H1 (cell line): Measurements from ENCODE around the gene GDF2. TPM values are rescaled to one million over a fixed set of nuclear protein-coding genes. Genes with fewer than 3 reads are reported as not detected.

ENCODE experiments used
- CTCF ChIA-PET: fragments of 300-600 bp; sonication (Branson Sonifier 250); formaldehyde crosslinking; loops from one replicate; lab custom pipeline; 2021; ENCODE audit not compliant: partially characterized antibody; lab: Charles Lee
- POLR2A ChIA-PET: fragments of 300-600 bp; sonication (Branson Sonifier 250); formaldehyde crosslinking; loops from one replicate; lab custom pipeline; 2021; ENCODE audit warnings: inconsistent platforms; ENCODE audit not compliant: partially characterized antibody; lab: Charles Lee
- DNase-seq, 2 experiments: peaks; one replicate each; pipeline versions ENCODE4 v3.0.0 to v3.0.0-alpha.2; 2010 to 2022; ENCODE audit warnings: low spot score in 2 of 2, low read depth in 1 of 2, mixed read lengths in 1 of 2
- FAIRE-seq: peaks from 2 replicates; lab custom pipeline; 2011; peaks lifted over from hg19 to GRCh38; lab: Jason Lieb, UNC
- H2AFZ ChIP-seq: 2 replicates; pipeline ENCODE4 v1.8.1; 2012; ENCODE audit warnings: low read length, inconsistent platforms
- H2AK5ac ChIP-seq: 2 replicates; pipeline ENCODE4 v1.6.1; 2013; ENCODE audit warnings: low read depth, low read length
- H2BK120ac ChIP-seq: replicated peaks from 2 replicates; pipeline ENCODE3; 2013; ENCODE audit warnings: low read depth, low read length, inconsistent platforms
- H2BK12ac ChIP-seq: 2 replicates; pipeline ENCODE4 v1.6.1; 2013; ENCODE audit warnings: low read depth, low read length
- H2BK15ac ChIP-seq: 2 replicates; pipeline ENCODE4 v1.6.1; 2013; ENCODE audit warnings: low read length
- H2BK20ac ChIP-seq: 2 replicates; pipeline ENCODE4 v1.6.1; 2013; ENCODE audit warnings: low read length
- H2BK5ac ChIP-seq: 2 replicates; pipeline ENCODE4 v1.6.1; 2013; ENCODE audit warnings: low read depth, low read length
- H3K14ac ChIP-seq: 2 replicates; pipeline ENCODE4 v1.6.1; 2013; ENCODE audit warnings: inconsistent platforms; ENCODE audit not compliant: insufficient read length
- H3K18ac ChIP-seq: 2 replicates; pipeline ENCODE4 v1.6.1; 2013; ENCODE audit warnings: low read length; ENCODE audit errors: extremely low read depth
- H3K23ac ChIP-seq: 2 replicates; pipeline ENCODE4 v1.6.1; 2013; ENCODE audit warnings: inconsistent platforms; ENCODE audit not compliant: insufficient read length
- H3K23me2 ChIP-seq: 2 replicates; pipeline ENCODE4 v1.6.1; 2013; ENCODE audit warnings: low read depth, low read length
- H3K27ac ChIP-seq: 2 replicates; pipeline ENCODE4 v1.6.1; 2011; ENCODE audit warnings: low read depth, low read length, inconsistent platforms
- H3K27me3 ChIP-seq, 4 experiments: replicated peaks in 1 of 4; 1 replicate in 1 of 4; 2 replicates in 3 of 4; pipeline versions ENCODE4 v1.6.1 to v1.8.1; 2011 to 2013; ENCODE audit warnings: low read length in 3 of 4, mild to moderate bottlenecking in 3 of 4, inconsistent platforms in 2 of 4, mixed read lengths in 2 of 4, moderate library complexity in 1 of 4; ENCODE audit not compliant: control insufficient read depth in 3 of 4, insufficient read depth in 3 of 4; ENCODE audit errors: extremely low read depth in 1 of 4
- H3K36me3 ChIP-seq, 4 experiments: 2 replicates each; pipeline versions ENCODE4 v1.6.1 to v1.8.1; 2011 to 2013; ENCODE audit warnings: mild to moderate bottlenecking in 4 of 4, low read length in 3 of 4, moderate library complexity in 2 of 4, control low read depth in 1 of 4, inconsistent platforms in 1 of 4; ENCODE audit not compliant: insufficient read depth in 4 of 4, control insufficient read depth in 2 of 4
- H3K4ac ChIP-seq: replicated peaks from 2 replicates; pipeline ENCODE3; 2013; ENCODE audit warnings: low read length, low read depth, mixed read lengths, inconsistent platforms; ENCODE audit not compliant: insufficient read length
- H3K4me1 ChIP-seq, 4 experiments: replicated peaks in 1 of 4; 1 replicate in 1 of 4; 2 replicates in 3 of 4; pipeline versions ENCODE4 v1.6.1 to v1.8.1; 2011 to 2013; ENCODE audit warnings: low read length in 3 of 4, inconsistent platforms in 2 of 4, mixed read lengths in 1 of 4; ENCODE audit not compliant: insufficient read depth in 4 of 4, control insufficient read depth in 3 of 4
- H3K4me2 ChIP-seq, 2 experiments: 2 replicates each; pipeline versions ENCODE4 v1.6.1 to v1.8.1; 2011 to 2013; ENCODE audit warnings: low read depth in 2 of 2, low read length in 2 of 2, control low read depth in 1 of 2, inconsistent platforms in 1 of 2, mild to moderate bottlenecking in 1 of 2; ENCODE audit not compliant: insufficient read depth in 1 of 2
- H3K4me3 ChIP-seq, 4 experiments: fragments of 200-600, 300-600 bp in 1 of 4; sonication (generic), shearing (Covaris generic), sonication (Bioruptor Twin) in 1 of 4; 2 replicates each; pipeline versions ENCODE4 v1.5.1 to v1.8.1; 2011 to 2016; ENCODE audit warnings: low read length in 4 of 4, low read depth in 3 of 4, control low read depth in 2 of 4, inconsistent platforms in 2 of 4, mild to moderate bottlenecking in 2 of 4, mixed read lengths in 1 of 4, moderate library complexity in 1 of 4; ENCODE audit not compliant: insufficient read depth in 2 of 4; ENCODE audit errors: extremely low read depth in 1 of 4
- H3K56ac ChIP-seq: replicated peaks from 2 replicates; pipeline ENCODE3; 2013; ENCODE audit warnings: low read depth, mild to moderate bottlenecking, mixed read lengths, low read length, inconsistent platforms; ENCODE audit not compliant: insufficient read length
- H3K79me1 ChIP-seq: 2 replicates; pipeline ENCODE4 v1.6.1; 2013; ENCODE audit warnings: low read depth, low read length, control low read depth
- H3K79me2 ChIP-seq, 2 experiments: 2 replicates each; pipeline versions ENCODE4 v1.6.1 to v1.8.1; 2012 to 2013; ENCODE audit warnings: low read length in 2 of 2, mild to moderate bottlenecking in 2 of 2, inconsistent platforms in 1 of 2; ENCODE audit not compliant: insufficient read depth in 2 of 2, control insufficient read depth in 1 of 2
- H3K9ac ChIP-seq, 4 experiments: replicated peaks in 1 of 4; 1 replicate in 1 of 4; 2 replicates in 3 of 4; pipeline versions ENCODE4 v1.6.1 to v1.8.1; 2011 to 2013; ENCODE audit warnings: low read depth in 3 of 4, low read length in 3 of 4, control low read depth in 2 of 4, mild to moderate bottlenecking in 2 of 4, moderate library complexity in 2 of 4, inconsistent platforms in 1 of 4; ENCODE audit errors: extremely low read depth in 1 of 4
- H3K9me3 ChIP-seq, 2 experiments: 2 replicates each; pipeline versions ENCODE4 v1.6.1 to v1.8.1; 2012 to 2013; ENCODE audit warnings: mild to moderate bottlenecking in 2 of 2, moderate library complexity in 2 of 2, control low read depth in 1 of 2, inconsistent platforms in 1 of 2, low read depth in 1 of 2, low read length in 1 of 2, mixed read lengths in 1 of 2; ENCODE audit not compliant: insufficient read depth in 2 of 2
- H4K20me1 ChIP-seq, 2 experiments: replicated peaks in 1 of 2; 2 replicates each; pipeline versions ENCODE3 to v1.8.1; 2011 to 2013; ENCODE audit warnings: inconsistent platforms in 2 of 2, low read length in 2 of 2, mild to moderate bottlenecking in 1 of 2; ENCODE audit not compliant: insufficient read depth in 2 of 2, control insufficient read depth in 1 of 2
- H4K5ac ChIP-seq: 2 replicates; pipeline ENCODE4 v1.6.1; 2013; ENCODE audit warnings: low read length, low read depth, mixed read lengths, inconsistent platforms; ENCODE audit not compliant: insufficient read length
- H4K8ac ChIP-seq: 2 replicates; pipeline ENCODE4 v1.8.0; 2013; ENCODE audit warnings: mild to moderate bottlenecking, moderate library complexity, low read length, inconsistent platforms; ENCODE audit not compliant: insufficient read depth; ENCODE audit errors: extremely low read depth
- H4K91ac ChIP-seq: replicated peaks from 2 replicates; pipeline ENCODE3; 2013; ENCODE audit warnings: low read length, mixed read lengths, inconsistent platforms; ENCODE audit not compliant: insufficient read length
- BACH1 ChIP-seq: IDR thresholded peaks from 2 replicates; pipeline ENCODE4 v1.6.1; 2012; ENCODE audit warnings: low read length, improper control_type of control experiment
- BCL11A ChIP-seq, 2 experiments: IDR thresholded peaks; one replicate each; pipeline ENCODE4 v1.6.1; 2011; ENCODE audit warnings: low read depth in 2 of 2, low read length in 2 of 2, mild to moderate bottlenecking in 2 of 2
- BRCA1 ChIP-seq: IDR thresholded peaks from 2 replicates; pipeline ENCODE4 v1.6.1; 2012; ENCODE audit warnings: low read depth, low read length, improper control_type of control experiment
- CBX5 ChIP-seq: fragments of 300-800, 300-1000 bp; sonication (generic); IDR thresholded peaks from 2 replicates; pipeline ENCODE4 v1.7.1; 2016; ENCODE audit warnings: antibody characterized with exemption, low read length, low read depth
- CBX8 ChIP-seq: fragments of 300-800, 300-1000 bp; sonication (generic); IDR thresholded peaks from 2 replicates; pipeline ENCODE4 v1.7.1; 2016; ENCODE audit warnings: low read depth, low read length, borderline replicate concordance
- CHD2 ChIP-seq: IDR thresholded peaks from 2 replicates; pipeline ENCODE4 v1.6.1; 2012; ENCODE audit warnings: low read length, improper control_type of control experiment
- GABPA ChIP-seq: IDR thresholded peaks from 2 replicates; pipeline ENCODE4 v1.6.1; 2011; ENCODE audit warnings: mild to moderate bottlenecking, low read length, moderate library complexity, borderline replicate concordance; ENCODE audit not compliant: insufficient read depth
- HDAC6 ChIP-seq: IDR thresholded peaks from one replicate; pipeline ENCODE4 v1.7.1; 2012; ENCODE audit warnings: low read depth, mild to moderate bottlenecking, inconsistent platforms, low read length, moderate library complexity
- JUND ChIP-seq: IDR thresholded peaks from 2 replicates; pipeline ENCODE4 v1.6.1; 2011; ENCODE audit warnings: mild to moderate bottlenecking, improper control_type of control experiment, low read length
- POLR2AphosphoS5 ChIP-seq: IDR thresholded peaks from 2 replicates; pipeline ENCODE4 v1.6.1; 2011; ENCODE audit warnings: low read depth, low read length
- RFX5 ChIP-seq: IDR thresholded peaks from 2 replicates; pipeline ENCODE4 v1.6.1; 2011; ENCODE audit warnings: low read depth, low read length, improper control_type of control experiment, borderline replicate concordance
- SAP30 ChIP-seq: fragments of 300-600 bp; sonication (generic); IDR thresholded peaks from 2 replicates; pipeline ENCODE4 v1.7.1; 2012; ENCODE audit warnings: low read length, moderate library complexity, mild to moderate bottlenecking, inconsistent platforms; ENCODE audit not compliant: insufficient read depth, insufficient replicate concordance
- TCF12 ChIP-seq: IDR thresholded peaks from 2 replicates; pipeline ENCODE4 v1.6.1; 2011; ENCODE audit warnings: low read depth, mild to moderate bottlenecking, low read length
- YY1 ChIP-seq: IDR thresholded peaks from 2 replicates; pipeline ENCODE4 v1.6.1; 2011; ENCODE audit warnings: low read depth, mild to moderate bottlenecking, low read length
- WGBS, 2 experiments: shearing (Covaris generic) in 1 of 2; methylation state at CpG; one replicate each; pipeline versions ENCODE4 v1.1.6 to v1.1.7; 2013 to 2015; ENCODE audit warnings: low lambda C conversion rate in 2 of 2, mixed read lengths in 2 of 2, inconsistent platforms in 1 of 2, low coverage in 1 of 2, missing lambda C conversion rate in 1 of 2; ENCODE audit not compliant: insufficient replicate concordance in 2 of 2, insufficient coverage in 1 of 2, insufficient read length in 1 of 2; ENCODE audit errors: extremely low coverage in 1 of 2, missing lambda C conversion rate in 1 of 2; 5-methylcytosine and 5-hydroxymethylcytosine counted together
- polyA plus RNA-seq, 7 experiments: library from polyadenylated mRNA; depleted of rRNA in 3 of 7; stranded (reverse) in 5 of 7; unstranded in 2 of 7; fragments of >200 nt in 5 of 7; fragments of 200-250 nt in 2 of 7; gene quantifications; 1 replicate in 5 of 7; 2 replicates in 1 of 7; 4 replicates in 1 of 7; pipeline versions ENCODE4 v1.2.1 to v1.2.3, GENCODE V29; 2011 to 2013; ENCODE audit warnings: missing spikeins in 2 of 7, mixed read lengths in 2 of 7
- total RNA-seq: library from RNA; stranded (reverse); fragmentation: NEBNext Ultra II Directional; extraction: Animal tissue kit (Norgen Biotek cat#: 25700); gene quantifications from 2 replicates; pipeline ENCODE4 v1.2.1, GENCODE V29; 2021
- TF ChIP-seq, protein P1 (sequence below): IDR thresholded peaks from 2 replicates; pipeline ENCODE4 v1.6.1; 2011; ENCODE audit warnings: low read depth, mild to moderate bottlenecking, low read length; ENCODE audit not compliant: insufficient read depth

Gene GDF2
- total and polyA plus RNA-seq, 2 of the 8 experiments (the other 6 are each of a cell fraction or from before 2014, with no cell fraction given) = not detected

DNA sequence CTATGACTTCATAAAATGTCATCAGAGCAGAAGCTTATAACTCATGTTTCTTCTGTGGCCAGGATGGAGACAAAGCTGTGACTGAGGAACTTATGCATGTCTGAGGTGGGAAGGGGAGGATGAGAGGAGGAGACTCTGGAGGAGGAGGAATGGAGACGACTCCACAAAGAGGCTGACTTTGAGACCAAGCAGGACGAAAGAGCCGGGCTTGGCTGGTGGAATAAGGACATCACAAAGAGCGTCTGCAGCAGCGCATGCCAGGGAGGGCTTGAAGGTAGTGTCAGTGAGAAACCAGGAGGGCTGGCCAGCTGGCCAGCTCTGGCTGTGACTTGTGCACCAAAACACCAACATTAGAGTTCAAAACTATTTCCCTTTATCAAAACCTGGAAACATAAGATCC lies 6.1 kb upstream of the GDF2 start:
- no peaks in the 10 kb centered on the region for H3K36me3 ChIP-seq
- no peak overlapping the region for H2BK12ac ChIP-seq
- H3K14ac ChIP-seq = no peak overlapping the region
- no peak overlapping the region for H2BK15ac ChIP-seq
- H2AFZ ChIP-seq = no peak overlapping the region
- H3K18ac ChIP-seq = no peak overlapping the region
- no peaks in the 10 kb centered on the region for H3K4me1 ChIP-seq
- no peak overlapping the region for H4K8ac ChIP-seq
- H3K79me1 ChIP-seq = no peaks in the 10 kb centered on the region
- no peak overlapping the region for H2BK5ac ChIP-seq
- no peaks in the 10 kb centered on the region for H3K79me2 ChIP-seq
- H3K4me2 ChIP-seq = no peak overlapping the region
- no peaks in the 10 kb centered on the region for H4K20me1 ChIP-seq
- DNase-seq (no peak), FAIRE-seq (no peak)
- H2AK5ac ChIP-seq = no peak overlapping the region
- no peak overlapping the region for H2BK120ac ChIP-seq
- no peak overlapping the region for H3K23ac ChIP-seq
- H3K27ac ChIP-seq = no peak overlapping the region
- no peak overlapping the region for H3K4ac ChIP-seq
- H3K56ac ChIP-seq = no peak overlapping the region
- no peak overlapping the region for H3K9ac ChIP-seq
- H3K4me3 ChIP-seq = no peak overlapping the region
- CTCF ChIA-PET = interaction anchor here (0.8 to 11.8 kb wide), 8 partner anchors 9 to 304 kb away, joined by 3 to 201 read pairs (median 6); no protein-coding TSS in a partner anchor
- 88% methylated on average over 5 of the region's 5 CpGs; no CpG with 5 or more reads in 1 of the 2 experiments for WGBS, 2 experiments
- H4K91ac ChIP-seq = no peak overlapping the region
- no peak overlapping the region for H2BK20ac ChIP-seq
- H3K27me3 ChIP-seq = no peaks in the 10 kb centered on the region
- no peak overlapping the region for H4K5ac ChIP-seq
- H3K23me2 ChIP-seq = no peaks in the 10 kb centered on the region
- H3K9me3 ChIP-seq = no peaks in the 10 kb centered on the region
- POLR2A ChIA-PET = interaction anchor here (1.2 kb wide), 1 partner anchor 68 kb away, joined by 4 read pairs; the partner anchor contains the start of gene ZNF488
- no peak for TF ChIP-seq CHD2
- TF ChIP-seq, protein P1, sequence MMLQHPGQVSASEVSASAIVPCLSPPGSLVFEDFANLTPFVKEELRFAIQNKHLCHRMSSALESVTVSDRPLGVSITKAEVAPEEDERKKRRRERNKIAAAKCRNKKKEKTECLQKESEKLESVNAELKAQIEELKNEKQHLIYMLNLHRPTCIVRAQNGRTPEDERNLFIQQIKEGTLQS = no peak
- TF ChIP-seq HDAC6 = no peak
- no peak for TF ChIP-seq YY1
- no peak for TF ChIP-seq CBX8
- TF ChIP-seq JUND = no peak
- no peak for TF ChIP-seq CBX5
- no peak for TF ChIP-seq BCL11A (IDR thresholded peaks at IDR 0.05; ENCODE audit: low read depth in 2 of 2, low read length in 2 of 2)
- TF ChIP-seq GABPA = no peak
- no peak for TF ChIP-seq BACH1
- TF ChIP-seq BRCA1 = no peak
- no peak for TF ChIP-seq SAP30
- no peak for TF ChIP-seq RFX5
- no peak for TF ChIP-seq POLR2AphosphoS5
- no peak for TF ChIP-seq TCF12
